DND-41 (cell line): ENCODE measurements around the gene PLA2R1.

ENCODE experiments used
- ATAC-seq: fragments of 200-7000 bp; cut with Tn5 transposase; 3 replicates; pipeline ENCODE4 v1.9.1; 2021; ENCODE audit warnings: low read depth; ENCODE audit not compliant: insufficient read depth
- DNase-seq: peaks from one replicate; pipeline ENCODE4 v3.0.0-alpha.2; 2020
- H2AFZ ChIP-seq: 2 replicates; pipeline ENCODE4 v1.6.0; 2012; ENCODE audit warnings: low read depth, low read length
- H3K27ac ChIP-seq: 2 replicates; pipeline ENCODE4 v1.5.1; 2012; ENCODE audit warnings: low read length, inconsistent platforms
- H3K27me3 ChIP-seq: fragments of 200-600 bp; sonication (generic); 2 replicates; pipeline ENCODE4 v1.6.0; 2012; ENCODE audit warnings: low read length, mild to moderate bottlenecking, inconsistent platforms; ENCODE audit not compliant: insufficient read depth, poor library complexity
- H3K36me3 ChIP-seq: 2 replicates; pipeline ENCODE4 v1.5.1; 2012; ENCODE audit warnings: low read length, inconsistent platforms; ENCODE audit not compliant: insufficient read depth
- H3K4me1 ChIP-seq: 2 replicates; pipeline ENCODE4 v1.5.1; 2012; ENCODE audit warnings: mild to moderate bottlenecking, low read length; ENCODE audit not compliant: insufficient read depth
- H3K4me2 ChIP-seq: 2 replicates; pipeline ENCODE4 v1.6.0; 2012; ENCODE audit warnings: mild to moderate bottlenecking, moderate library complexity, low read length, inconsistent platforms; ENCODE audit not compliant: insufficient read depth
- H3K4me3 ChIP-seq, 2 experiments: fragments of 200-600 bp in 1 of 2; shearing (Covaris generic) in 1 of 2; 2 replicates each; pipeline ENCODE4 v1.5.1; 2012 to 2016; ENCODE audit warnings: inconsistent platforms in 2 of 2, low read length in 2 of 2, mild to moderate bottlenecking in 2 of 2, low read depth in 1 of 2, moderate library complexity in 1 of 2
- H3K79me2 ChIP-seq: 2 replicates; pipeline ENCODE4 v1.6.0; 2012; ENCODE audit warnings: low read length, inconsistent platforms; ENCODE audit not compliant: insufficient read depth
- H3K9ac ChIP-seq: 2 replicates; pipeline ENCODE4 v1.6.0; 2012; ENCODE audit warnings: low read depth, mild to moderate bottlenecking, inconsistent platforms, low read length, moderate library complexity
- H3K9me3 ChIP-seq: 2 replicates; pipeline ENCODE4 v1.5.1; 2012; ENCODE audit warnings: low read length, moderate library complexity, mild to moderate bottlenecking, inconsistent platforms; ENCODE audit not compliant: insufficient read depth, severe bottlenecking
- H4K20me1 ChIP-seq: 2 replicates; pipeline ENCODE4 v1.6.0; 2012; ENCODE audit warnings: low read length; ENCODE audit not compliant: insufficient read depth
- EZH2 ChIP-seq: IDR thresholded peaks from 3 replicates; pipeline ENCODE4 v1.6.1; 2012; ENCODE audit warnings: borderline replicate concordance, low read depth, mild to moderate bottlenecking, moderate library complexity, low read length, inconsistent platforms; ENCODE audit not compliant: severe bottlenecking
- TF ChIP-seq, protein P1 (sequence below): IDR thresholded peaks from 2 replicates; pipeline ENCODE4 v1.5.1; 2012; ENCODE audit warnings: borderline replicate concordance, low read length, moderate library complexity, mild to moderate bottlenecking; ENCODE audit not compliant: poor library complexity, severe bottlenecking; ENCODE audit errors: extremely low read depth

Gene PLA2R1

DNA sequence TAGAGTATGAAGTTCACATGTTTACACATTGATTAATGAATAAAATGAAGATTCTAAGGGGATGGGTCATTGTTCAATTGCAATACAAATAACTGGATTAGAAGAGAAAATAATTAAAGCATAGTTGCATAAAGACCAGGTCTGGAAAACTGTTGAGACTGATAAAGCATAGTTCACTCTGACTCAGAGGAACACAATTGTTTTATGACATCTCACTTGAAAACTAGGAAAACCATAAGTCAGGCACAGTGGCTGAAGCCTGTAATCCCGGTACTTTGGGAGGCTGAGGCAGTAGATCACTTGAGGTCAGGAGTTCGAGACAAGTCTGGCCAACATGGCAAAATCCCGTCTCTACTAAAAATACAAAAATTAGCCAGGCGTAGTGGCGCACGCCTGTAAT, 46.7 kb downstream of the PLA2R1 start:
- Histone ChIP-seq H3K79me2 (no peaks in the 10 kb centered on the region), H3K4me2 (no peak overlapping the region), H3K36me3 (no peaks in the 10 kb centered on the region), H4K20me1 (no peaks in the 10 kb centered on the region), H2AFZ (no peak overlapping the region), H3K9me3 (no peaks in the 10 kb centered on the region), H3K27me3 (no peaks in the 10 kb centered on the region), H3K4me3 (no peak overlapping the region), H3K9ac (no peak overlapping the region), H3K27ac (no peak overlapping the region), H3K4me1 (no peaks in the 10 kb centered on the region)
- no peak for TF ChIP-seq EZH2
- TF ChIP-seq, protein P1, sequence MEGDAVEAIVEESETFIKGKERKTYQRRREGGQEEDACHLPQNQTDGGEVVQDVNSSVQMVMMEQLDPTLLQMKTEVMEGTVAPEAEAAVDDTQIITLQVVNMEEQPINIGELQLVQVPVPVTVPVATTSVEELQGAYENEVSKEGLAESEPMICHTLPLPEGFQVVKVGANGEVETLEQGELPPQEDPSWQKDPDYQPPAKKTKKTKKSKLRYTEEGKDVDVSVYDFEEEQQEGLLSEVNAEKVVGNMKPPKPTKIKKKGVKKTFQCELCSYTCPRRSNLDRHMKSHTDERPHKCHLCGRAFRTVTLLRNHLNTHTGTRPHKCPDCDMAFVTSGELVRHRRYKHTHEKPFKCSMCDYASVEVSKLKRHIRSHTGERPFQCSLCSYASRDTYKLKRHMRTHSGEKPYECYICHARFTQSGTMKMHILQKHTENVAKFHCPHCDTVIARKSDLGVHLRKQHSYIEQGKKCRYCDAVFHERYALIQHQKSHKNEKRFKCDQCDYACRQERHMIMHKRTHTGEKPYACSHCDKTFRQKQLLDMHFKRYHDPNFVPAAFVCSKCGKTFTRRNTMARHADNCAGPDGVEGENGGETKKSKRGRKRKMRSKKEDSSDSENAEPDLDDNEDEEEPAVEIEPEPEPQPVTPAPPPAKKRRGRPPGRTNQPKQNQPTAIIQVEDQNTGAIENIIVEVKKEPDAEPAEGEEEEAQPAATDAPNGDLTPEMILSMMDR, result no peak
- ATAC-seq (no peak), DNase-seq (no peak)

DNA sequence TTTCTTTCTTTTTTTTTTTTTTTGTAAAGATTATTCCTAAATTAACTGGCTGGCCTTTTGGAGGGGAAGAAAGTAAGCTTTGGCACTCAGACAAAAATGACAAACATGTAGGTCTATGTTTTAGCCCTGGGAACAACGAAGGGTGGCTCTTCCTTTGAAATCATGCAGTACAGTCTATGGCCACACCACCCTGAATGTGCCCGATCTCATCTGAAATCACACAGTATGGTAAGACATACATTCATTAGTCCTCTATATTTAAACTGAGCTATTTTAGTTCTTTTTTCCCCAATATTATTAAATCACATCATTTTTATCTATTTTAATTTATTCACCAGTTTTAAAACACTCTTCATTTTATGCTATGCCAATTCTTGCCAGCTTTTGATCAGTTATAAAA, 48.2 kb downstream of the PLA2R1 start:
- no peaks in the 10 kb centered on the region for H4K20me1 ChIP-seq
- H3K4me3 ChIP-seq, result no peak overlapping the region
- no peaks in the 10 kb centered on the region for H3K36me3 ChIP-seq
- H3K9me3 ChIP-seq, result no peaks in the 10 kb centered on the region
- H3K27me3 ChIP-seq, result no peaks in the 10 kb centered on the region
- DNase-seq (no peak), ATAC-seq (no peak; the same call in 2 of the 3 replicates)
- H3K9ac ChIP-seq, result no peak overlapping the region
- no peak for TF ChIP-seq EZH2
- TF ChIP-seq, protein P1, result no peak
- no peak overlapping the region for H3K27ac ChIP-seq
- H3K79me2 ChIP-seq, result no peaks in the 10 kb centered on the region
- H2AFZ ChIP-seq, result no peak overlapping the region
- no peaks in the 10 kb centered on the region for H3K4me1 ChIP-seq
- H3K4me2 ChIP-seq, result no peak overlapping the region

DNA sequence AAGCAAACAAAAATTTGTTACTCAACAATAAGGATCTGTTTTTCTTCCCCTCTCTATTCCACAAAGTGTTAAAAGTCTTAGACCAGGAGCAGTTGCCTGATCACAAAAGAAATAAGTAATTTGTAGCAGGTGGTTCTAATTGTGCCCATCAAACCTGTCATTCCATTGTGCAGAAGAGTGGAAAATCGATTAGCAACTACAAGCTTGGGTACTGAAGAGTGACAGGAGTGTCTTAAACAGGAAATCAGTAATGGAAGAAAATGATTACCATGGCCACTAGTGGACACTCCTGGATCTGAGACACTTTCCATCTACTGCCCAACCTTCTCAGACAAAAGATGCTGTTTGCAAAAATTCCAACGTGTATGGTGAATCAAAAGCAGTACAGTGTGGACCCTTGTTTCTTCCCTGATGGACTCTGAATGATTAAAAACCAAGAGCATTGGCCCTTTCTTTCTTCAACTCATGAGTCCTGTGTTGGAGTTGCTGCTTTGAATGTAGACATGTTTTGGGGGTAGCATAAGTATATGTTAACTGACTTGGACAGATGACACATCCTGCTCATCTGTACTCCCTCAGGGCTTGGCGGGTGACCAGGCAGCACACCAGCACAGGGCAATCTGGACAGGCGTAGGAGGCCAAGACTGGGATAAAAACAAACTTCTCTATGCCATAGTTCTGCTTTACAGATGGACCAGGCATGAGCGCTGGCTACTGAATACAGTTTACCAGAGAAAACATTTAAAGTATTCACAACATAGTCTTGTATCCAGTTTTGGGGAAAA, 51.9 kb downstream of the PLA2R1 start:
- Histone ChIP-seq H3K27me3 (no peaks in the 10 kb centered on the region), H3K79me2 (no peaks in the 10 kb centered on the region), H3K4me1 (no peaks in the 10 kb centered on the region), H3K27ac (no peak overlapping the region), H4K20me1 (no peaks in the 10 kb centered on the region), H3K9me3 (no peaks in the 10 kb centered on the region), H3K4me2 (no peak overlapping the region), H3K9ac (no peak overlapping the region), H3K4me3 (no peak overlapping the region), H2AFZ (no peak overlapping the region), H3K36me3 (no peaks in the 10 kb centered on the region)
- TF ChIP-seq, protein P1, result no peak
- no peak for TF ChIP-seq EZH2
- ATAC-seq, result no peak
- no peak for DNase-seq
